AG09309 (cell line): ENCODE data around the gene PNMA1.

Source experiments
- DNase-seq: peaks from one replicate; pipeline ENCODE4 v3.0.0-alpha.2; 2010; ENCODE audit warnings: low read depth
- H3K4me3 ChIP-seq: 2 replicates; pipeline ENCODE4 v1.5.1; 2011; ENCODE audit warnings: mild to moderate bottlenecking, low read depth, low read length, moderate library complexity; ENCODE audit not compliant: control insufficient read depth
- CTCF ChIP-seq: IDR thresholded peaks from 2 replicates; pipeline ENCODE4 v1.5.1; 2011; ENCODE audit warnings: mild to moderate bottlenecking, low read depth, low read length, inconsistent platforms; ENCODE audit not compliant: insufficient read depth, control insufficient read depth; ENCODE audit errors: missing control alignments

The PNMA1 gene

GRCh38 chr14:73725116-73726024 lies 11.2 kb upstream of the PNMA1 start:
- H3K4me3 ChIP-seq, result no peak overlapping the region
- no peak for DNase-seq

GRCh38 chr14:73724696-73725095 lies 10.5 kb upstream of the PNMA1 start:
- H3K4me3 ChIP-seq, result no peak overlapping the region
- DNase-seq, result no peak
- no peak for TF ChIP-seq CTCF

More at GRCh38 chr14:73725116-73726024, 11.2 kb upstream of the PNMA1 start:
- TF ChIP-seq CTCF, result no peak

GRCh38 chr14:73723797-73724661 lies 9.8 kb upstream of the PNMA1 start:
- peak; percentile 19 for TF ChIP-seq CTCF
- DNase-seq, result peak; percentile 98
- H3K4me3 ChIP-seq, result peak overlapping the region; percentile 23

- TF ChIP-seq CTCF, result no peak
- peak; percentile 53 for DNase-seq
- H3K4me3 ChIP-seq, result peak overlapping the region; percentile 23
Measured at GRCh38 chr14:73723406-73723796, 9.2 kb upstream of the PNMA1 start.

GRCh38 chr14:73722581-73722980 lies 8.4 kb upstream of the PNMA1 start:
- no peak for DNase-seq
- TF ChIP-seq CTCF, result no peak
- no peak overlapping the region for H3K4me3 ChIP-seq

GRCh38 chr14:73721101-73721821 lies 7.1 kb upstream of the PNMA1 start:
- no peak for DNase-seq
- no peak for TF ChIP-seq CTCF
- no peak overlapping the region for H3K4me3 ChIP-seq
